OCI-M1 (cell line): ENCODE data around the gene DNAH11.
"Not testable (repeated sequence)": the region's sequence is repeated elsewhere in the genome, so short reads cannot be mapped to it uniquely, and the experiment has no call there.

Source experiments
- DNase-seq: peaks from one replicate; lab custom pipeline; 2025; lab: John Stamatoyannopoulos, UW

The DNAH11 gene

GRCh38 chr7:21708096-21708495 lies 165.3 kb downstream of the DNAH11 start:
- DNase-seq = no peak

- DNase-seq = no peak
Measured at GRCh38 chr7:21717323-21717722, 174.5 kb downstream of the DNAH11 start.

GRCh38 chr7:21718391-21718790 lies 175.6 kb downstream of the DNAH11 start:
- no peak for DNase-seq

- no peak for DNase-seq
Measured at GRCh38 chr7:21719846-21720245, 177.0 kb downstream of the DNAH11 start.

GRCh38 chr7:21722371-21722770 lies 179.5 kb downstream of the DNAH11 start:
- no peak for DNase-seq

GRCh38 chr7:21724562-21724961 lies 181.7 kb downstream of the DNAH11 start:
- DNase-seq = no peak

GRCh38 chr7:21730399-21730798 lies 187.6 kb downstream of the DNAH11 start:
- DNase-seq = no peak

- no peak for DNase-seq
Measured at GRCh38 chr7:21731977-21732376, 189.1 kb downstream of the DNAH11 start.

GRCh38 chr7:21732956-21733355 lies 190.1 kb downstream of the DNAH11 start:
- not testable (repeated sequence) for DNase-seq

GRCh38 chr7:21733837-21734236 lies 191.0 kb downstream of the DNAH11 start:
- DNase-seq = no peak

- no peak for DNase-seq
Measured at GRCh38 chr7:21743493-21743892, 200.7 kb downstream of the DNAH11 start.

GRCh38 chr7:21746949-21747348 lies 204.1 kb downstream of the DNAH11 start:
- DNase-seq = no peak

GRCh38 chr7:21747806-21748205 lies 205.0 kb downstream of the DNAH11 start:
- no peak for DNase-seq

GRCh38 chr7:21749378-21749777 lies 206.5 kb downstream of the DNAH11 start:
- no peak for DNase-seq

- no peak for DNase-seq
Measured at GRCh38 chr7:21753071-21753470, 210.2 kb downstream of the DNAH11 start.

GRCh38 chr7:21754963-21755362 lies 212.1 kb downstream of the DNAH11 start:
- no peak for DNase-seq

GRCh38 chr7:21757537-21758282 lies 214.9 kb downstream of the DNAH11 start:
- DNase-seq = no peak

- DNase-seq = no peak
Measured at GRCh38 chr7:21758286-21758685, 215.4 kb downstream of the DNAH11 start.

GRCh38 chr7:21762469-21762868 lies 219.6 kb downstream of the DNAH11 start:
- no peak for DNase-seq

- no peak for DNase-seq
Measured at GRCh38 chr7:21763818-21764217, 221.0 kb downstream of the DNAH11 start.

- no peak for DNase-seq
Measured at GRCh38 chr7:21766218-21766617, 223.4 kb downstream of the DNAH11 start.

GRCh38 chr7:21767300-21767900 lies 224.6 kb downstream of the DNAH11 start:
- DNase-seq = peak; percentile 63

- DNase-seq = no peak
Measured at GRCh38 chr7:21768279-21768678, 225.4 kb downstream of the DNAH11 start.

GRCh38 chr7:21771266-21771665 lies 228.4 kb downstream of the DNAH11 start:
- no peak for DNase-seq
